ENCODE results near the gene TCF4.

- TF ChIP-seq CTCF (IDR thresholded peaks at IDR 0.05) = no peak
- no peak for TF ChIP-seq POLR2A (IDR thresholded peaks at IDR 0.05)
Measured at GRCh38 chr18:55323051-55323994, 264.7 kb downstream of the TCF4 start.
